Gastroesophageal sphincter (tissue), 3 donors: ENCODE measurements around the gene NIFK.

Experiments
- CTCF ChIP-seq, 4 experiments: fragments of 200-600 bp in 2 of 4; fragments of 450-650 bp in 2 of 4; sonication (generic) in 1 of 4; IDR thresholded peaks; one replicate each; pipeline ENCODE4 v1.5.1; 2017 to 2019; ENCODE audit warnings: antibody characterized with exemption in 4 of 4, mild to moderate bottlenecking in 2 of 4, moderate library complexity in 2 of 4
- POLR2A ChIP-seq, 2 donors: fragments of 450-650 bp; IDR thresholded peaks; one replicate each; pipeline ENCODE4 v1.6.1; 2017; ENCODE audit warnings: antibody characterized with exemption in 2 of 2, mild to moderate bottlenecking in 2 of 2, moderate library complexity in 1 of 2

DNA sequence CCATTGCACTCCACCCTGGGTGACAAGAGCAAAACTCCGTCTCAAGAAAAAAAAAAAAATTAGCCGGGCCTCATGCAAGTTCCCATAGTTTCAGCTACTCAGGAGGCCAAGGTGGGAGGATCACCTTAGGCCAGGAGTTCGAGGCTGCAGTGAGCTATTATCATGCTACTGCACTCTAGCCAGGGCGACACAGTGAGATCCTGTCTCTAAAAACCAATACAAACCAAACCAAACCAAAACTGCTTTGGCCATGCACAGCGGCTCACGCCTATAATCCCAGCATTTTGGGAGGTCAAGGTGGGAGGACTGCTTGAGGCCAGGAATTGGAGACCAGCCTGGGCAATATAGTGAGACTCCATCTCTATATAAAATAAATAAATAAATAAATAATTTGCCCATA, 19.1 kb downstream of the NIFK start:
- no peak for TF ChIP-seq CTCF (IDR thresholded peaks at IDR 0.05)
- no peak for TF ChIP-seq POLR2A (IDR thresholded peaks at IDR 0.05)
